HG02840 (cell line): Measurements from ENCODE around the gene IZUMO4.

ENCODE experiments used
- ATAC-seq: cut with Tn5 transposase; IDR thresholded peaks from one replicate; pipeline ENCODE4 v1.9.1; 2021; ENCODE audit warnings: mild to moderate bottlenecking, moderate library complexity, moderate number of reproducible peaks; ENCODE audit not compliant: unreplicated experiment, low FRiP score

The IZUMO4 gene, protein sequence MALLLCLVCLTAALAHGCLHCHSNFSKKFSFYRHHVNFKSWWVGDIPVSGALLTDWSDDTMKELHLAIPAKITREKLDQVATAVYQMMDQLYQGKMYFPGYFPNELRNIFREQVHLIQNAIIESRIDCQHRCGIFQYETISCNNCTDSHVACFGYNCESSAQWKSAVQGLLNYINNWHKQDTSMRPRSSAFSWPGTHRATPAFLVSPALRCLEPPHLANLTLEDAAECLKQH

DNA sequence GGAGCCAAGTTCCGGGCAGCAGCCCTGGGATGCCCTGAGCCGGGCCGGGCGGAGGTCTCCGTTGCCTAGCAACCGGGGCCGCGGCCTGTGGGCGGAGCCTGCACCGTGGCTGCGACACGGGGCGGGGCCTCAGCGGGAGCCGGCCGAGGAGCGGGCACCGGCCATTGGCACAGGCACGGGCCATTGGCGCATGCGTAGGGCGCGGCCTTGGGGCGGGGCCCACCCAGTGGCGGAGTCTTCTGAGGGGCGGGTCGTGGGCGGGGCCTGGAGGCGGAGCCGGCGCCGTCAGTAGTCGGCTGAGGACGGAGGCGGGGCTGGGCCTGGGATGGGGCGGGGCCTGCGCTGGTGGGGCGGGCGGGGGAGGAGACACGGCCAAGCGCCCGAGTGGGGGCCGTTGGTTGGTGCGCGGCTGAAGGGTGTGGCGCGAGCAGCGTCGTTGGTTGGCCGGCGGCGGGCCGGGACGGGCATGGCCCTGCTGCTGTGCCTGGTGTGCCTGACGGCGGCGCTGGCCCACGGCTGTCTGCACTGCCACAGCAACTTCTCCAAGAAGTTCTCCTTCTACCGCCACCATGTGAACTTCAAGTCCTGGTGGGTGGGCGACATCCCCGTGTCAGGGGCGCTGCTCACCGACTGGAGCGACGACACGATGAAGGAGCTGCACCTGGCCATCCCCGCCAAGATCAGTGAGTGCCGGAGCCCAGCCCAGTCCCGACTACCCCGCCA, at the start of gene IZUMO4:
Gene IZUMO4, plus strand, starts transcription at position 436 of the 723 bp plus-strand sequence. Its CDS starts 31 bp downstream, at position 467.
- peak; percentile 56 for ATAC-seq

DNA sequence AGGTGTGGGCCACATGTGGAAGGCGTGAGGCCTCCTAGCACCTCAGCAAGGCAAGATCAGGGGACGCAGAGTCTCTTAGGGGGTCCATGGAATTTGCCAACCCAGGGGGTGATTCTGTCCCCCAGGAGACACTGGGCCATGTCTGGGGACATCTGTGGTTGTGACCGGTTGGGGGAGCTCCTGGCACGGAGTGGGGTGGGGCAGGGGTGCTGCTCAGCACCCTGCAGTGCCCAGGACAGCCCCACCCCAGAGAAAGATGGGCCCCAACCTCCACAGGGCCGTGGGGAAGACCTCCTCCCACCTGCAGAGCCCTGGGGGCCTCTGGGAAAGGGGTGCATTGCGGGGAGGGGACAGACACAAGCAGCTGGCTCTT, 49.7 kb upstream of the IZUMO4 start:
- ATAC-seq = no peak

DNA sequence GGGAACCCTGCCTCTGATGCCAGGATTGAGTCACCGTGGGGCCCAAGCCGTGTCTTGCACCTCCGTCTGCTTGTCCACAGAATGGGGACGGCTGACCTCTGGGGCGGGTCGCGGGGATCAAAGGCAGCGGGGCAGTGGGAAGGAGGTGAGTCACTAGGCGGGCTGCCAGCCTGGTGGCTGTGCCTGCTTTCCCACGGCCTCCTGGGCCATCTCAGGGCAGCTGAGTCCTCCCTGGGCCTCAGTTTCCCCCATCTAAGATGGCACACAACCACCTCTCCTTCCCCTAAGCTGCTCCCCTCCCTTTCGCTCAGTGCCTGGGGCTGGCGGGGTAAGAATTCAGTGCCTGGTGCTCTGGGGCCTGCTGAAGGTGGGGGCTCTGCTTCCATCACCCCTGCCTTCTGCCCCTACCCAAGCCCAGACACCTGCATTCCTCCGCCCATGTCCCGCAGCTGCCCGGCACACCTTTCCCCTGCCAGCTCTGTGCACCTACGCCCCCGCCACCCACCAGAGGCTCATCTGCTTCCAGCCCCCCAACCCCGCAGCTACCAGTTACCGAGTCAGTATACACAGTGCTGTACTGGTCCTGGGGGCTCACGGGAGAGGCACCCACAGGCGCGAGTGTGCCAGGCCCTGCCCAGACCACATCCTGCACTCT, 49.1 kb upstream of the IZUMO4 start:
- no peak for ATAC-seq

DNA sequence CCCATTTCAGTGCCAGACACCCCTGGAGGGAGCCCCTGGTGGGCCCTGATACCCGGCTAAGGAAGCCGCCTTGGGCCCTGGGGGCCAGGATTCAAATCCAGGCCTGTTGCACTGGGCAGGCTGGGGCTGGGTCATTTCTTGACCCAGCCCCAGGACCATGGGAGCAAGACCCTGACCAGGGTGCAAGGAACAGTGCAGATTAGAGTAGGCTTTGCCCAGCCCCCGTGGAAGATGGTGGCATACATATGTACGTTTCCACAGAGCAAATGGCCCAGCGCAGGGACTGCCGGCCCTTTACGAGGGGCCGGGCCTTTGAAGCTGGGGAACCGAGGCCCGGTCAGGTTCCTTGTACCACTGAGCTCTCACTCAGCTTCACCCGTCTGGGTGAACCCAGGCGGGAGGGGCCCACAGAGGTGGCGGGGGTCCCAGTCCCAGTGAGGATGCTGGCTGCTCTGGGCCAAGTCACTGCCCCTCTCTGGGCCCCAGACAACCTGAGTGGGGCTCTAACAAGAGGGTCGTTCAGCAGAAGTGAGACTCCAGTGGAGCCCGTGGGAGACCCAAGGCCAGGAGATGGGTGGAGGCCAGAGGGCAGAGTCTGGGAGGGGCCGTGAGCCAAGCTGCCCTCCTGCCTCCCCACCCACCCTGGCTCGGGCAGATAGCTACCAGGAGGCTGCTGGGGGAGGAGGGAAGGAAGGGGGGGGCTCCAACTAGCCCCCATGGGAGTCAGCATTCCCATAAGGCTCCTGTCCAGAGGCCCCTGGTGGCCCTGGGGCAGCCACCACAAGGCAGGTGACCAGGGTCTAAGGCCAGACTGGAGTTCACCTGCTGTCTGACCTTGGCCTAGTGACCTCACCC, 48.4 kb upstream of the IZUMO4 start:
- ATAC-seq = no peak

DNA sequence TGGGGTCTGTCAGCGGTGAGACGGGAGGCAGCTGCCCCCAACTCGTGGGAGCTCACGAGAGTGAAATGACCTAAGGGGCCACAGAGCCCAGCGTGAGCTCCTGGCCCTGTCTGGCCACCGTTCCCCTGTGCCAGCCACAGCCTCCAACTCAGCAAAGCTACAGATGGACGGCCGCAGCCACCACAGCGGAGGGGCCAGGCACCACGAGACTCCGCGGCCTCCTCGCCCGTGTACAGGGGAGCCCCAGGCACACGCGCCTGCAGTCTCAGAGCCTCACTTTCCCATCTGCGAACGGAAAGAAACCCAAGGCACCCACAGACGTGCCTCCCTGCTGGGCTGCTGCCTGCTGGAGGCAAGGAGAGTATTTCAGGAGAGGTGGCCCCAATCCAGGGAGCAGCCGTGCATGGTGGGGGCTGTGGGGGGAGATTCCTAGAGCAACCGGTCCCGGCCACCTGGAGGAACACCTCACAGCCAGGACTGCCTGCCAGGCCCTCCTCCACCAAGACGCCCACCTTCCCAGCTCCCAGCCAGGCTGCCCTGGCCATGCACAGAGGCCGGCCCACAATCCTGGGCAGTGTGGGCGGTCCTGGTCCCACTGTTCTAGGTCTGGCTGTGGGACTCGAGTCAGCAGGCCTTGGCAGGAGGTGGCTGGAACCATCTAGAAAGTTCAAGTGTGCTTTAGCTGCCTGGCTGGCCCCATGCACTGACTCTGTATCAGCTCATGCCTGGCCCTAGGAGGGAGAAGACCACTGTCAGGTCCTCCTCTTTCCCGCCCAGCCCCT, 47.6 kb upstream of the IZUMO4 start:
- no peak for ATAC-seq

DNA sequence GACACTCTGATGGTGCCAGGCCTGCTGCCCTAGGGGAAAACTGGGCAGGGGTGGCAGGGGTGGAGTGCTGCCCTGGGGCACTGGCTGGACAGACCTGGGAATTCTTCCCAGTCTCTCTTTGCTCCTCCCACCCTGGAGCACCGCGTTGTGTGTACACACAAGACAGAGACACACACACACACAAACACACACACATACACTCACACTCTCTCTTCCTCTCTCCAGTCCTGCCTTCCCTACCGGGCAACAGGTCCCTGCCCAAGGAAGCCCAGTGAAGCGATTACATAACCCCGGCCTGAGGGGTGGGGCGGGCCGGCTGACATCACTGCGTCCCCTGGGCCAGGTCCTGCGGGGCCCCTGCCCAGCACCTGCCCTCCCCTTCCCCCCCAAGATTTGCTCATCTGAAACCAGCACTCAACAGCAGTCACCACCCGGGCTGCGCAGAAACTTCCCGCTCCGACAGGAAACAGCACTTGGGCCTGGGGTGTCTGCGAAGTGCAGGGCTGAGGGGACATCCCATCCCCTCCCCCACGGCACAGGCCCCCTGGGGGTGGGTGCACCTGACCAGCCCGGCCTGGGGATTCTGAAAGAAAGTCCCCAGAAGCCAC, 46.9 kb upstream of the IZUMO4 start:
- ATAC-seq = no peak

DNA sequence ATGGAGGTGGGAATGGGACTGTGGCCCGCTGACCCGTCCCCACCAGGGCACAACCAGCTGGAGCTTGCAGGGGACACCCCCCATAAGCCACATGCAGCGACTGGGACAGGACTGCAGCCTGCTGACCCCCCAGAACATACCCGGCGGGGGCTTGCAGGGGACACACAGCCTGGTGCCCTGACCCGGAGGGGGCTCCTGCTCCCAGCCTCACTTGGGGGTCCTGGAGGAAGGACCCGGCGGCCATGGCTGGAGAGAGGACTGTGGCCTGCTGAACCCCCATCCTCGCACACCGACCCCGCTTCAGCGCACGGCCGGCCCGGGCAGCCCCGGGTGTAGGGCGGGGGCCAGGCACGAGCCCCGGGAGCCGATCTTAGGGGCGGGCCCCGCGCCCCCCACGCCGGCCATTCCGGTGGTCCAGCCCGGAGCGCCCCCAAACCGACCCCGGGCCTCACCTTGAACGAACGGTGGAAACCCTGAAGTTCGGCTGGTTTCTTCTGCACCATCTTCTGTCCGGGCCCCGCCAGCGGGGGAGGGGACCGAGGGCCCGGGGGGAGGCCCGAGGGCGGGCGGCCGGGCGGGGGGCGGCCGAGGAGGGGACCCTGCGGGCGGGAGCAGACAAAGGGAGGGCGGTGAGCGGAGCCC, 46.2 kb upstream of the IZUMO4 start:
- ATAC-seq = peak; percentile 1

DNA sequence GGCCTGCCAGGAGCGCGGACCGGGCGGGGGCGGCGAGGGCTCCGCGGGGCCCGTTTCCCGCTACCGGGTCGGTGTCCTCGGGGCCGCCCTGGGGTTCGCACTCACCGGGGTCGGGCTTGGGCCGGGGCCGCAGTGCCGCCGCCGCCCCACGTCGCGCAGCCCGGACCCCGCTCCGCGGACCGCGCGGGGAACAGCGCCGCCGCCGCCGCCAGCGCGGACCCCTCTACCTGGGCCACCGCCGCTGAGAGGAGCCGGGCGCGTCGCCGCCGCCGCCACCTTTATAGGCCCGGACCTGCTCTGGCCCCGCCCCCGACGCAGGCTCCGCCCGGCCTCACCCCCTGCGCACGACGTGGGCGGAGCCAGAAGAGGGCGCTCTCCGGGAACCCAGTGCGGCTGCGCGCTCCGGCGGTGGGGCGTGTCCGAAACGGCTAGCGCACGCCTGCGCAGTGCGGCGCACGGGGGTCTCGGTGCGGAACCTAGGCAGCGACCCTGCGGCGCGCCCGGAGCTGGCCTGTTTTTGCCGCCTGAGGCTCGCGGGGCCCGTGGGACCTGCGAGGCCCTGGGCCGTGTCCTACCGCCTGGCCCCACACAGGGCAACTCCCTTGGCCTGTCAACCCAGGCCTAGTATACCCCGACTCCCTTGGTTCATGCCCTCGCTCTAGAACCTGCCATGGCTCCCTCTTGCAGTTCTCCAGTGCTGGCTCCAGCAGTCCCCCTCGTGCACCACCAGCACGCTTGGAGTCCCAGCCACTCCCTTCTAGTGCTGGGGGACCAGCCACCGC, 45.5 kb upstream of the IZUMO4 start, which contains the start of gene MKNK2:
Gene MKNK2, minus strand, starts transcription at position 254 of the 782 bp plus-strand sequence. CDS start 393 bp downstream, outside the sequence.
- ATAC-seq = peak; percentile 46

DNA sequence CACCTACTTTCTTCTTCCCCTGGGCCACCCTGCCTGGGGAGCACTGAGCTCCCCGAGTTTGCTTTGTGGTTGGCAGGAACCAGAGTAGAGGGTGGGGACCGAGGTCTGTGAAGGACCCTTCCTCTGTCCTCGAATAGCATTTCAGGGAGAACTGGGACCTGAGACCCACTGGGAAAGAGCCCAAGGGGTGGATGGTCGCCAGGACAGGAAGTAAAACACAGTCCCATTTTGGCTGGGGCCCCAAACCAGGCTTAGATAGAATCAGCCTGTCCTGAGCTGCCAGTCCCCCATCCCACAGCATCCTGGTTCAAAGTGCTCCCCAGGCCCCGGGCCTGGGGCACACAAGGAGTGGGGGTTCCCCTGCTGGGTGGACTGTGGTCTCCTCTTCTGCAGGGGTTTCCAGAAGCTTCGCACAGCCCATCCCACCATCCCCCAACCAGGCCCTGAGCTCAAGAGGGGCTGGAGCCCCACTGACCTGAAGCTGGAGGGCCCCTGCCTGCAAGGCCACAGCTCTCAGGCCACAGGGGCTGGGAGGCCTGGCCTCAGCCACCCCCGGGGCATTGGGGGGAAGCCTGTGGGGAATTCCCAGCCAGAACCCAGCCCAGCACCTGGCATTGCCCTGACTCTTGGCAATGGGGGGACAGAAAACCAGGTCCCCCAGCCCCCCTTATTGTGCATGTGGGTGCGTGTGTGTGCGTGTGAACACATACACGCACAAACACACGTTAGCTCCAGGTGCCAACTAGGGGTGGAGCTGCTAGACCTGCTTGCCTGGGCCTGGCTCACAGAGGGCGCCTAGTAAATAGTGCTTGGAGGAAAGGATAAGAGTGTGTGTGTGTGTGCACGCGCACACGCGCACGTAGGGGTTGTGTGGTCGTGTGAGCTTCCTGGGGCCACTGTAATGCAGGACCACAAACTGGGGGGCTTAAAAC, 44.7 kb upstream of the IZUMO4 start:
- no peak for ATAC-seq

DNA sequence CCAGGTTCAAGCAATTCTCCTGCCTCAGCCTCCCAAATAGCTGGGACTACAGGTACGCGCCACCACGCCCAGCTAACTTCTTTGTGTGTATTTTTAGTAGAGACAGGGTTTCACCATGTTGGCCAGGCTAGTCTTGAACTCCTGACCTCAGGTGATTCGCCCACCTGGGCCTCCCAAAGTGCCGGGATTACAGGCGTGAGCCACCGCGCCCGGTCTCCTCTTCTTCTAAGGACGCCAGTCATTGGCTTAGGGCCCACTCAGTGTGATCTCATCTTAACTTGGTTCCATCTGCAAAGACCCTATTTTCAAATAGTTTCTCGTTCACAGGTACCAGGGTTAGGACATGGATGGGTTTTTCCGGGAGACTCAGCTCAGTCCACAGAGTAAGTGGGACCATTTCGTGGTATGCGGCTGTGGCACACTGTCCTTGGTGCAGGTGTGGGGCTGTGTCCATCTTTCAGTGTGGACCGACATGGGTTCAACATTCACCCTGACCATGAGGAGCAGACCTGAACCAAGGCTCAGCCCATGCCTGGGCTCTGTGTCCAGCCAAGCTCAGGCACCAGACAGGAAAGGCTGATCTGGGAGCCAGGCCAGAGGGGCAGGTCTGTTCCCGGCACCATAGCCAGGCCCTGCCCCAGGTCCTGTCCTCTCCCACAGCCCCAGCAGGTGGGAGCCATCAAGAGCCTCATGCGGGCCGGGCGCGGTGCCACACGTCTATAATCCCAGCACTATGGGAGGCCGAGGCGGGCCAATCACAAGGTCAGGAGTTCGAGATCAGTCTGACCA, 42.9 kb upstream of the IZUMO4 start:
- ATAC-seq = no peak

DNA sequence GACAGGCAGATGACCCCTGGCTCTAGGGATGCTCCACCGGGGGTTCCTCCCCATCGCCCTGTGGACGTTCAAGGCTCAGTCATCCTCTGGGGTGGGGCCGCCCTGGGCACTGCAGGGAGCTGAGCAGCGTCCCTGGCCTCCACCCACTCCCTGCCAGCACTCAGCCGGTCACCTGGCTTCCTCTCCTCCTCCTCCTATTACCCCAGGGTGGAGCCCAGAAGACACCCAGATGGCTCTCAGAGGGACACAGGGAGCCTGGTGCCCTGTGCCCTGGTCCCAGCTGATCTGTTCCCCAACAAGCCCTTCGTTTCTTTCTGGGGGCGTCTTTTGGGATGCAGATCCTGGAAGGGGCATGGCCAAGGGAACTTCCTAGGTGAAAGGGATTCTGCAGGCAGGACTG, 42.0 kb upstream of the IZUMO4 start:
- ATAC-seq = no peak

DNA sequence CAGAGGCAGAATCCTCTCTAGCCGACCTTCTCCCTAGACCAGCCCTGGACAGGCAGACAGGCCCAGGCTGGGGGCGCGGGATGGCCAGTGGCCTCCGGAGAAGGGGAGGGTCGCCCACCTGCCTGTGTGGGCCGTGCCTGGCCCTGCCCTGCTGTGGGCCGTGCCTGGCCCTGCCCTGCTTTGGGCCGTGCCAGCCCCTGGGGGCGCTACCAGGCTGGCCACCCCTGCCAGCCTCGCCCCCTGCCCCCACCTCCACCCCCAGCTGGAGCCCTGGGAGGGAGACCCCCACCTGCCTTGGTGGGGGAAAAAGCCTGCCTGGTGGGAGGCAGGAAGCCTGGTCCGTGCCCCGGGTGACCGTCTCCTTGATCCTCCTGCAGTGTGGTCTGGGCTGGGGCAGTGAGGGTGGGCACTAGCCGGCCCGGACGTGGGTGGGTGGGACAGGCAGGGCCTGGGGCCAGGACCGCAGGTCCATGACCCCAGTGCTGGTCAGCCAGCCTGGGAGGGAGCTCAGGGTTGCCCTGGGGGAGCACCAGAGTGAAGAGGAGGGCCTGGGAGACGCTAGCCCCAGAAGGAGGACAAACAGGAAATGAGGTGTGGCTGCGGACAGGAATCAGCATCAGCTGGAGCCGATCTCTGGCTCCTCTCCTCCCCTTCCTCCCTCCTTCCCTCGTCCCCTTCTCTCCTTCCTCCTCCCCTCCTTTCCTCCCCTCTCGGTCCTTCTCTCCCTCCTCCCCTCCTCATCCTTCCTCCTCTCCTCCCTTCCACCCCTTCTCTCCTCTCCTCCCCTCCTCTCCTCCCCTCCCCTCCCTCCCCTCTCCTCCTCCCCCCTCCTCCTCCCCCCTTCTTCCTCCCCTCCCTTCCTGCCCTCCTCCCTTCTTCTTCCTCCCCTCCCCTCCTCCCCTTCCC, 40.5 kb upstream of the IZUMO4 start:
- ATAC-seq = no peak

DNA sequence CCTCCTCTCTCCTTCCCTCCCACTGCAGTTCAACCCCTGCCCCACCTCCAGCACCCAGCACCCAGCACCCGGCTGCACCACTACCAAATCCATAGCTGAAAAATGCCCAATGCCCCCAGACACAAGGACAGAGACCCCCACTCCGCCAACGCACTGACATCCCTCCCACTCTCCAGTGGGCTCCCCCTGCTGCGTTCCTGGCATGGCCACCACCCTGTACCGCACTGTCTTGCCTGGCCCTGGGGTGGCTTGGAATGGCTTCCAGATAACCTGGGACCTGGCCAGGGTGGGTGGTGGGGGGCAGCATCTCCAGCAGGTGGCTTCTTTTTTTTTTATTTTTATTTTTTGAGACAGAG, 39.9 kb upstream of the IZUMO4 start:
- ATAC-seq = no peak

DNA sequence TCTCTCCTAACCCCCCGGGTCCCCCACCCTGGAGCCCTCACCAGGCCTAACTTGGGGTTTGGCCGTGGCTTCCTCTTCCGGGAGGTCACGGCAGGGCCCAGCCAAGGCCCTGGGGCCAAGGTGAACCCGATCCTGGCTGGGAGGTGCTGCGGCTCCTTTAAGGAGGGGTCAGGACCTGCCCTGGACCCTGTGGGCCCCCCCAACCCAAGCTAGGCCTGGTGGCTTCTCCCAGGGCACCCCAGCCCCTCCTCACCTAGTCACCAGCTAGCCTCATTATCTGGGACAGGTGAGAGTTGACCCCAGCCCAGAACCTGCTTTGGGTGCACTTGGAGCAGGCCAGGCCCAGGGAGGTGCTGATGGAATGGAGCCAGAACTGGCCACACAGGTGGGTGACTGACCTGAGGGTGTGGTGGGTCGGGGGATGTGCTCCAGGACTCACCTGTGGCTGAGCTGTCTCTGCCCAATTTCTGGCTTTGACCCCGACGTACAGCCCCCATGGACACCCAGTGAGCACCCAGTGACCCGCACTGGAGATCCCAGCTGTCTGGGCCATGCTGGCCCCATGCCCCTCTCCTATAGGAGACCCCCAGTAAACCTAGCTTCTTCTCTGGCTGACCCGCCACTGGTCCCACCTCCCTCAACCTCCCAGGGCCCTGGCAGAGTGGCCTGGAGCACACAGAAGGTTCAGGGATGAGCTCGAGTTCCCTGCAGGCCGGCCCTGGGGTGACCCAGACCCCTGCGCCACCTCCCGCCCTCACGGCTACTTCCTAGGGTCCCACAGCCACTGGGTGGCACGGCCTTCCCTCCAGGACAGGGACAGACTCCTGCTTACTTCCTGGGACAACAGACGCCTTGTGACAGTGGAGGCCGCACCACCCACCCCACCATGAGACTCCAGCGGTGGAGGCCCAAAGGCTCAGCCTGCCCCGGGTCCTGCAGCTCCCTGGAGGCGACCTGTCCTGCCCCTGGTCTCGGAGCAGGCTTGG, 38.9 kb upstream of the IZUMO4 start:
- ATAC-seq = no peak
